ENCODE results near the gene ASB18.

Gene ASB18

DNA sequence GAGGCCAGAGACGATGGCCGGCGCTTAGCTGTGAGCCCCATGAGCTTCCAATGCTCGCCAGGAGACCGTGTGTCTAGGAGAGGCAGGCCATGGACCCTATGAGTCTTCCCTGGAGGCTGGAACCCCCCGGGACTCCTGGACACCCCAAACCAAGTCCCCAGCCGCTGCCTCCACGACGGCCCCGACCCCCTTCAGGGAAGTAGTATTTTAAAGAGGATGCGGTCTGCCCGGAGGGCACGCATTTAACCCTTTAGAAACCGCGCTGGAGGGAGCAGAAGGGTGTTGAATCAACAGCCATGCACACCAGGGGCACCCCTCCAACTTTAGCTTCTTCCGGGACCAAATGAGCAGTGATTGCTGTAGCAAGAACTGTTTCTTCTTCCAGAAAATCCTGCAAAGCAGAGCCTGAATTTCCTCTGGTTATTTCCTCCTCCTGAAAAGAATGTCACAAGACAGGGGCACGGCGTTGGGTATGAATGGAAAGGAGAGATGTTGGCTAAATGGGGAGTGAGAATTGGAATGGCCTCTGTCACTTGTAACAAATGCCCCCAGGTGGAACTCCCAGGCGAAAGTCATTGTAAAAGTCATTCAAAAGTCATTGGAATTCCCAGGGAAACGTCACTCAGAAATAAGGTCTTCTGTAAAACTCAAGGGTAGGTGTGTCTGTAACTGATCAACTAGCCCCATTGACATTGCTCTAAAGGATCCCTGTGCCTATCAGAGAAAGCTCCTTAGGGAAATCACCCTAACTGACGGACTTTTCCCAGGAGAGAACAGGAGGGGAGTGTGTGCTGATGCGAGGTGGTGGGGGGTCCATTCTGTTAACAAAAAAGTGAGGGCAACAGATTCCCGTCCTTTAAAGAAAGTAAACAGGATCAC, 90.2 kb downstream of the ASB18 start:
- DNase-seq (ENCODE audit: low read depth in 2 of 2) = no peak

DNA sequence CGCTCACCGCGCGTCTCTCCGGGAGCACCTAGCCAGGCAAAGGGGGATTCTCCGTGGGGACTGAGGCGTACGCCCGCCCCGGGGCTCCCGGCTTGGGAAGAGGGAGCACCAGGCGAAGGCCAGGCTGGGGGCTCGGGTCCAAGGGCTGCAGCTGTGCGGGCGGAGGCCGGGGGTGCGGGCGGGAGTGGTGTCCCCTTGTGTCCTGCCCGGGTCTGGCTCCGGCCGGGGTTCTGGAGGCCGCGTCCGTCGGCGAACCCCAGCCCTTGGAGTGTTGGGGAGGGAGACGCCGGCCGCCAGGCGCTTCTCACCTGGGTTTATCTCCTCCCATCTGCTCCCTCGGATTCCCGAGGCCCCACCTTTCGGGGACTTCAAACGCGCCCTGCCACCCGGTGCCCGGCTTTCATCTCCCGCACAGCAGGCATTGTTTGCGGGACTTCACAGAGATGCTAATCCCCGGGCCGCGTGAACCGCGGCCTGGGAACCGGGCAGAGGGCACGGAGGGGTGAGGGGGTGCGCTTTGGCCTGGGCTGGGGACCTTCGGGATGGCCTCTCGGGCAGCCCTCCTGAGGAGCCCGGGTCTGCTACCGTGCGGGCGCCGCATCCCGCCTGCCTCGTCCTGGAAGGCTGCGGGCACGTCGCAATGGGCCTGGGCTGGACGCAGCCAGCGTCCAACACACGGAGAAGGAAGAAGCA, 91.0 kb downstream of the ASB18 start:
- DNase-seq (ENCODE audit: low read depth in 2 of 2) = no peak

DNA sequence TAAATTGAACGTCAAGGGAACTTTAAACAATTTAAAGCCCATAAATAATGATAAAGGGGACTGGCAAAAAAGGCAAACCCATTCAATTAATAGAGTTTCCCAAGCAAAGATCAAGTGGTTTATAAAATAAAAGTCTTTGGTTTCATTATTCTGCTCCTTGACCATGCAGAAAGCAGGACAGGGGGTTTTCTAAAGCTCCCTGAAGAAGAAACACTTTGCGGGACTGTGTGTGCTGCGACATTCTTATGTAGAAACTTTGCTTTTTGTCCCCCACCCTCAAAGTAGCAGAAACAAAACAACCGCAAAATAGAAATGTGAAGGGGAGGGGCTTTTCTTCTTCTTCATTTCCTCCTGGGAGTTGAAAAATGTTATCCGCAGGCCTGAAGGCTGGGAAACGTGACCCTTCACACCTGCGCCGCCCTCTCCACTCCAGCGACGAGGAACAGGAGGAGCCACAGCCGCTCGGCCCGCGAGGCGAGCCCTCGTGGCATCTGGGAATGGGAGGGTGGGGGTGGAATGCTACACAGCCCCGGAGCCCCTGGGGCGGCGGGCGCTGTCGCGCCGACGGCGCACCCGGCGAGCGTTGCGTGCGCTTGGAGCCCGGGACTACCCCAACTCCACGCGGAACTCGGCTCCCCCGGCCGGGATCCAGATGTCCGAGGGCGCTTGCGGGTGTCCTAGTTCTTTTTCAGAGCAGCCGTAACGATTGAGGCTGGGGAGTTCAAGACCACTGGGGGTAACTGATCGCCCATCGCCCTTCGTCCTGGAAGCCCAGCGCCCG, 91.8 kb downstream of the ASB18 start:
- DNase-seq (ENCODE audit: low read depth in 2 of 2) = no peak

DNA sequence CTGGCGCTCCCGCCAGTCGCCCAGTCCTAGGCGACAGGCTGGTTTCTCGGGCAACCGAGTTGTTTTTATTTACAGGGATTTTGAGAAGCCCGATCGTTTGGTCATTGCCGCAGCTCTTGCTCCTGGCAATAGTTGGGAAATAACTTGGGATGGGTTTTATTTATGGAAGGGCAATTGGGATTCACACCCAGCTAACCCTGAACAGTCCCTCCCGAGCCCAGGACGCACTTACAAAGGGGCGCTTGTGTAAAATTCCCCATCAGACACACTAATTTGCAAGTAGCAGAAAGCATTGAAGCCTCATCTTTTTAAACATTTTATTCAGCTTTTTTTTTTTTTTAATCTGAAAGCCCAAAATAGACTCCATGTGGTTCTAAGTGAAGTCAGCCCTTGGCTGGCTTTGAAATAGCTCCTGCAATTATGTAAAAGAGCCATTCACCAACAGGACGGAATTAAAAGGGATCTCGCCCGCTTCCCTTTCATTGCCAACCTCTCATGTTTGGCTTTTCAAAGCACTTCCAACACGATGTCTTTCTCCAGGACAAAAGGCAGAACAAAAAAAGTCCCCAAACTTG, 92.4 kb downstream of the ASB18 start:
- no peak for DNase-seq (ENCODE audit: low read depth in 2 of 2)

DNA sequence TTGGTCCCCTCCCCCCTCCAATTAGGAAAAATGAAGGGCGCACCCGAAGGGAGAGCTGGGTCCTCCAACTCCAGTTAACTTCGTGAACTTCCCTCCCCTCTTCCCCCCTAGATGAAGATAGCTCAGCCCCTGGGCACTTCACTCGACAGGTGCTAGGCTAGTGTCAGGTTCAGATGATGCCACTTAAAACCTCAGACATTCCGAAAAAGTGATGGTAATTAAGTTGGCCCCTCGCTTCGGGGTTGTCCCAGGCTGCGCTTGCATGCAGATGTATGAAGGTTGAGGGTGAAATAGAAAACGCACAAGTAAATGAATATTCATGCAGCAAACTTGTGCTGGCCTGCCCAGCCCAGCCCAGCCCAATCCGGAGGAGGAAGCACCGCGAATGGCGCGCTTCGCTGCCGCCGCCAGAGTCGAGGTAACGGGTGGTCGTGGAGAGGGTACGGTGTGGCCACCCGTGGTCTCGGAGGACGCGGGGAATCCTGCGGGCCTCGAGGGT, 93.0 kb downstream of the ASB18 start:
- no peak for DNase-seq (ENCODE audit: low read depth in 2 of 2)

DNA sequence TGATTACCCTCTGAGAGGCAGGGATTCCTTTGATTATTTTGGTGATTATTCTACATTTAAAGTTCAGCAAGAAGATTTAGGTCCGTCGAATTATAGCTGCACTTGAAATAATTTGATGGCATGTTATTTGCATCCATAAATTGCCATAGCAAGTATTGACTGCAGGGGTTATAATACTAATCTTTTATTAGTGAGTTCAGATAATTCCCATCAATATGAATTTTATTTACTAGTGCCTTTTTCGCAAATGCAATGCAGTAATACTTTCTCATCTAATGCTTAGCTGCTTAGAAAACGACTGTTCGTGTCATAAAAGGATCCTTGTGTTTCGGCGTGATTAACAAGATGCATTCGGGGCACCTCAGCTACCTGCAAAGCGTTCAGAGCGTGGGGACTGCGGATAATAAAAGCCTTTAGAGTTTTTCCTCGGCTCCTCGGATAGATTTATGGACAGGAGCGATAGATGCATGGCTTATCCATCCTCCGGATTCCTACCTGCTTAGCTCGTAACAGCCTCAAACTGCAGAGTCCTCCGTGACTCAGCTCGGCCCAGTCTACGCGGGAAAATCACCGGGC, 93.5 kb downstream of the ASB18 start:
- DNase-seq (ENCODE audit: low read depth in 2 of 2) = no peak

DNA sequence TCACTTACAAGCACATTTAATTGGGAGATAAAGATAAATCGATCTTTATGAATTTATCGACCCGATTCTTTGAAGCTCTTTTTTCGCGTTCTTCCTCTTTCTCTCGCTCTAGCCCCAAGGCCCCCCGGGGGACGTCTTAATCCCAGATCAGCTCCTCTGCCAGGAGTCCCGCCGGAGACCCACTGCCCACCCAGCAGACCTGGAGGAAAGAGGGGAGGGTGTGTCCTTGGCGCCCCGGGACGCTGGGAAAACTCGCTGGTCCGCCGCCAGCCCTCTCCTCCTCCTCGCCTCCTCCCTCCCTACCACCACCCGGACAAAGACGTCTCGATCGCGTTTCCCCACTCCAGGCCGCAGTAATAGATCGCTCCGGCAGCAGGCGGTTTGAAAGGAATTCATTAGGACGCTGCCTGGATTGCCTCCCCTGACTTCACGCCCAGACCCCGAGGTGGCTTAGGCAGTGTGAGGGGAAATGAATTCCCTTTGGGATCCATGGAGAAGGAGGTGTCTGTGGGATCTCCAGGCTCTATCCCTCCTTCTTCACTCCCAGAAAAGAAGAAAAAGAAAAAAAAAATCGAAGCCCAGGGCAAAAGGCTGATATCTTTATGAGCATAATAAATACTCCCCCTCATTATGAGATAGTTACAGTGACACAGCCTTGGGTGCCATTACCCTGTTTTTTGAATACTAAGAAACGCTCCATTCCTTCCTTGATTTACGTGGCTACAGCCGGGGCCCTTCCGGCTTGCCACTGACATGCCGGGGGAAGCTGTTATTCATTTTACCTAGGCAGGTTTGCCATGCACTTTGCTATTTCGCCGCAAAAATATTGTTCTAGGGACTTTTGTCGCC, 94.2 kb downstream of the ASB18 start:
- DNase-seq (ENCODE audit: low read depth in 2 of 2) = no peak

DNA sequence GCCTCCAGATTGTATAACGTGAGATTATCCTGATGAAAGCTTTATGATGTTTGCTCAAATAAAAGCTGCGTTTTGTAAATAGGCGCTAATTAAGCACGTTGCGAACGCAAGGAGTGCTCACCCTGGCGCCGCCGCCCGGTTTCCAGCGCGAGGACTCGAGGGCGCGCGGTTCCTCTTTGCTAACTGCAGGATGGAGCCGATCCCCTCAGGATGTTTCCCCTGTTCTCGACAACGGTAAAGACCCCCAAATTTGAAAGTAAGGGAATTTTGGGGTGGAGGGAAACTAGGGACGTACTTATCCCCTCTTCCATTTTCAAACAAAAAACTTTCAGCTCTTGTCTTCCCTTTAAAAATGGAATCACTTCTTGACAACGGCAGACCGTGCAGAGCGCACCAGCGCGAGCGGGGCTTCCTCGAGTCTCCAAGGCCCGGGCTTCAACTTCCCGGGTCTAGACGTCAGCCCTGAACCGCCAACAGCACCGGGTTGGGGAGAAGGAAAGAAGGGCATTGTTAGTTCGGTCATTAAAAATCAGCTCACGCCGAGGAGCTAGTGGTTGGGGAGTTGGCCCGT, 95.0 kb downstream of the ASB18 start:
- DNase-seq (ENCODE audit: low read depth in 2 of 2) = no peak

DNA sequence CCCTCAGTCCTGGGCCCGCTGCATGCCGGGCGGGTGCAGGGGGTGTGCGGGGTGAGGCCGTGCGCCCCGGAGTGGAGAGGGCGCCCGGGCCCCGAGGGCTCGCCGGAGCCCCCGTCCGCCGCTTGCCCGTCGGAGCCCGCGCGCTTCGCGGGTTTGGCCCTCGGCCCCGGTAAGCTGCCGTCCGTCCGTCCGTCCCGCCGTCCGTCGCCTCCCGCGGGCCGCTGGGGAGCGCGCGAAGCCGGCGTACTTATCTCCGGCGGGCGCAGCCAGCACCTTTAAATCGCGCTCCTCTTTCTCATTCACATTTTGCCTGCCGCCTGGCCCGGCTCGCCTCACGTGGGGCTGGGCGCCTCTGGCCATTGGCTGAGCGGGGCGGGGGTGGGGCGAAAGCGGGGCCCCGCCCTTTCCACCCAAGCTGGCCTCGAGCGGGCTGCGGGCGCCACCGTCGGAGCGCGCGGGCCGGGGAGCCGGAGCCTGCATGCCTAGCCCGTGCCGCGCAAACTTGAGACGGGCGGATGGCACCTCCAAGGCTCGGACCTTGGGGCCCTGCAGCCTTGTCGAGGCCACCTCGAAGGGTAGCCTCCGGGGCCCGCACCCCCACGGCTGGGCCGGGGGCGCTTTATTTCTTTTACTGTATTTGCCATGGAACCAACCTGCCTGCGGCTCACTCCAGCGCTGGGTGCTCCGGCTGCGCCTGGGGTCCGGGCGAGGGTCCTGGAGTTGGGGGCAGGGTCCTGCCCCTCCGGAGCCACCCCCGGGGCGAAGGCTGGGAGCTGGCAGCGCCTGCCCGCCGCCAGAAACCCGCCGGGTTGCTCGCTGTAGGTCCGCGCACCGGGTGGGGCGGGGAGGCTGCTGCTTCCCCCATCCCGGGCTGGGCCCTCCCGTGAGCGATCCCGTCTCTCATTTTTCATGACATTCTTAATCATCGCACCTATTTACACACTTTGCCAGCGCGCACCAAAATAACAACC, 95.8 kb downstream of the ASB18 start, which contains the start of gene GBX2:
TSS of gene GBX2 (minus strand) at position 277 of the 971 bp plus-strand sequence. CDS start 415 bp downstream, outside the sequence.
- no peak for DNase-seq (ENCODE audit: low read depth in 2 of 2)

DNA sequence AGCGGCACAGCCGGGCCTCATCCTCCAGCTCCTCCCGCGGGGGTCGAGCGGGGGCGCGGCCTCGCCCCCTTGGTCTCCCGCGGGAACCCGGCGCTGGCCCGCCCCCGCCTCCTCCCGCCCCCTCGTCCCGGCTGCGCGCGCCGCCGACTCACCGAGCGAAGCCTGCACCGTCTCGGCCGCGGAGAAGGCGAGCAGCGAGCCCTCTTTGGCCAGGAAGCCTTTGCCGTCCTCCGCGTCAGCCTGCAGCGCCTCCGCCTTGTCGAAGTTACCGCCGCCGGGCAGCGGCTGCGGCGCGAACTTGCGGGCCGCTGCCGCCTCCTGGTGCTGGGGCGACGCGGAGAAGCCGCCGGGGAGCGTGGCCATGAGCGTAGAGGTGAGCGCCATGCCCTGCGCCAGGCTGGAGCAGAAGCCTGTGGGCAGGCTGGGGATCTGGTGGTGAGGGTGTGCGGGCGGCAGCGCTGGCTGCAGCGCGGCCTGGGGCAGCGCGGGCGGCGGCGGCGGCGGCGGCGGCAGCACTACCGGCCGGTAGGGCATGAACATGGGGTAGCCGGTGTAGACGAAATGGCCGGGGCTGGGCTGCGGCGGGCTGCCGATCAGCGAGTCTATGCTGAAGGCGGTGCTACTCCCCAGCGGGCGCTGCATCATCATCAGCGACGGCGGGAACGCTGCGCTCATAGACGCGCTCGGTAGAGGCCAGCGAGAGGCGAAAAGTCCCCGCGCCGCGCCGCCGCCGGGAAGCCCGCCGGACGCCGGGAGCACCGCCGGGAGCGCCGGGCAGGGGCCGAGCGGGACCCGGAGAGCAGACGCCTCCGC, 96.7 kb downstream of the ASB18 start:
- DNase-seq (ENCODE audit: low read depth in 2 of 2) = no peak

DNA sequence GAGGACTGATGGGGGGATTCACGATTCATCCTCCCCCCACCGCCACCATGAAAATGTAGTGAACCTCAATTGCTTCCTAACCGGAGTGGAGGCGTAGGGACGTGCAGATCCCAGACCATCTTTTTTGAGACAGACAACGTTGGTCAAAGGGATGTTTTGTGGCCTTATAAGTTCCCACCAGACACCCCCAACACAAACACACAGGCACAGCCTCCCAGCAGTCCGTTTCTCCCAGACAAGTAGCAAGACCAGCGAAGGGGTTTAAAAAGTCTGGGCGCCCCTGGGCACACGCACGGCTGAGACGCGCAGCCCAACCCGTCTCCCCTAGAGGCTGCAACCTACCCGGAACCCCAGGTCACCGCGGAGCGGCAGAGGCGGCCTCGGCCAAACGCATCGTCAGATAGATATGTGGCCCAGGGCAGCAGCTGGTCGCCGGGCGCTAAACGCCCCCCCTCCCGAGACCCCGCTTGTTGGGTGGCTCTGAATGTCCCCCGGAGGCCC, 97.4 kb downstream of the ASB18 start:
- no peak for DNase-seq (ENCODE audit: low read depth in 2 of 2)

DNA sequence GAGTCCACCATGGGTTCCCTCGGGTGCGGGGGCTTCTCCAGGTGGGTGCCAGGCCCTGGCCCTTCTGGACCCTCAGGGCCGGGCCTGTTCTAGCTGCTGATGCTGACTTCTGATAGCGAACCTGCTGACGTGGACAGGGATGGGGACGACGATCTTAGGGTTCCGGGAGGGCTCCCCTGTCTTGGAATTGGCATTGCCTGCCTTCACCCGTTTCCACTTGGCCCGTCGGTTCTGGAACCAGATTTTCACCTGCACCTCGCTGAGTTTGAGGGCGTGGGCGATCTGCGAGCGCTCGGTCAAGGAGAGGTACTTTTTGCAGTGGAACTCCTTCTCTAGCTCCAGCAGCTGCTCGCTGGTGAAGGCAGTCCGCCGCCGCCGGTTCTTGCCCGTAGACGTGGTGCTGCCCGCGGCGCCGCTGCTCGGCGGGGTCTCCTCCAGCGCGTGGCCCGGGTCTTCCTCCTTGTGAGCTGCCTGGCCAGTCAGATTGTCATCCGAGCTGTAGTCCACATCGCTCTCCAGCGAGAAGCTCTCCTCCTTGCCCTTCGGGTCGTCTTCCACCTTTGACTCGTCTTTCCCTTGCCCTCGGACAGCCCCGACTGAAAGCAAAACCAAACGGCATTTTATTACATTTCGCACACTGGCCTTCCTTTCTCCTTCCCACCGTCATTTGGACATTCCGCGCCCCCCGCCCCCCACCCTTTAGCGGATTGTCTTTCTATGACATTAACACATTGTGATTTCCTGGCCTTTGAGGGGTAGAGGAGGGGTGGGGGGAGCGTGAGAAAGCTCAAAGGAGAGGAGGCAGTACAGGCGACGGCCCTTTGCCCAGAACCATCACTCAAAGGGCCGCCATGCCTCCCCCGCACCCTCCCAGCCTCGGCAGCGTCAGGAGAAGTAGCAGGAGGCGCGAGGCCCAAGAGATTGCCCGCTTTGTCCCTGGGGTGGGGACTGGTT, 98.1 kb downstream of the ASB18 start:
- no peak for DNase-seq (ENCODE audit: low read depth in 2 of 2)

DNA sequence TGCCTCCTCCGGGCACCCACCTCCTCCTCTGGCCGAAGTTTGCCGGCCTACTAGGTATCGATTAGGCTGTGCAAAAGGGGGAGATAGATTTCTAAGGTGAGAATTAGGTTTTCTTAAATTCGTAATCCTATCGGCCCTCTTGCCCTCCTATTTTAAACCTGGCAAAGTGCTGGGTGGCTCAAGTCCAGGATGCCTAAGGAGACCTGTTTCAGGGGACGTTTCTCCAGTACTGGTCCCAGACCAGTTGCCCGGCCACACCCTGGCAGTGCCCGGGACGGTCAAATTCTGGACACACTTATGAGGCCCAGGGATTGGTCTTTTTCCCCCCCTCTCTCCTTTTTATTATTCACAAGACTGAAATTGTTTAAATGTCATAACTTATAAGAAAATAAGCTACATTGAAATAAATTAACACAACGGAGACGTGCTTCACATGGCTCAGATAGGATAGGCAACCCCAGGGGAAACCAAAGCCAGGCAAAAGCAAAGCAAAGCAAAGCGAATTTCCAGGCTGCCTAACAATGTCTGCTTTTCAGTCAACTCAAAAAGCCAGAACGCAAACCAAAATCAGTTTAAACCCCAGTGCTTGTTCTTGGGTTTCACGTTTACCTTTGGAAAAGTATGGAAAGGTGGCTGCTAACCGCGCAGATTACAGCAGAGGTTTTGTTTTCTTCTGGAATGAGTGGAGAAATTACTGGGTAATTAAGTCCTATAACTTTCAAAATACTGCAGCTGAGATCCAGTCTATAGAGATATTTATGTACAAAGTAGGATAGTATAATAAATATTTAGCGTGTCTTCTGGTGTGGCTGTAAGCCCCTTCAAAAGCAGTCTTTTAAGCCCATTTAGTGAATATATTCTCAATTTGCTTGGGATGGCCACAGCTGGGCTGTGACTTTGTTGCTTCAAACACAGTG, 99.0 kb downstream of the ASB18 start:
- DNase-seq (ENCODE audit: low read depth in 2 of 2) = no peak

DNA sequence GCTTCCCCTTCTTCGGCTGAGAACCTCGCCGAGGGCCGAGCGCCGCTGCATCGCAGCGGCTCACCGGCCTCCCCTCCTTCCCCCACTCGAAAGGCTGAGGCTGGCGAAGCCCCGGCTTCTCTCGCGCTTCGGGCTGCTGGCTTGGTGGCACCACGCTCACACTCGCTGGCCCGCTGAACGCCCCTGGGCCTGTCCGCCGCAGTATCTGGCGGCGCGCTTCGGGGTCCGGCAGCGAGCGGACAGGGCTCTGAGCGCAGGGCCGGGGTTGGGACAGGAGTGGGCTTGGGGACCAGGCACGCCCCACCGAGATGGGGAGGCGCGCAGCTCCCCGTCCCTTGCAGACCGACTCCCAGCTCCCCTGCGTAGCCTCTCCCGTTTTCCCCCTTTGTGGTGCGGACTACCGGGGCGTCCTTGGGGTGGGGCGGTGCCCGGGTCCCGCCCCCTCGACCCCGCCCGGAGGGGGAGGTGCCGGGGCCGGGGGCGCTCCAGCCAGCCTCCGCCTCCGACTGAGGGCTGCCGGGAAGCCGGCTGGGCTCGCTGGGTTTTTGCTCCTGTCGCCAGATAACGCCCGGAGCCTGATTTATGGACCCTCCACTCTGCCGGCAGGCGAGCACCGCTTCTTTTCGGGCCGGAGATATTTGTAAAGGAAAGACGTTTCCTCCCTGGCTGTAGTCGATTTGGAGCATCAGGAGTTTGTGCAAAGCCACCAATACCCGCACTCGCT, 99.8 kb downstream of the ASB18 start:
- no peak for DNase-seq (ENCODE audit: low read depth in 2 of 2)

Data from stimulated activated CD8-positive, alpha-beta memory T cell treated with anti-CD3 and anti-CD28 coated beads, Interleukin-15, amount 100 ng/mL, for 4 hours (primary cell).